PC-9 (cell line): ENCODE data around the gene ADAMTSL3. TPM values are rescaled to one million over a fixed set of nuclear protein-coding genes. Genes with fewer than 3 reads are reported as not detected.

Experiments used
- BruUV-seq: library from RNA; stranded (reverse); fragments of 400-500 nt; replicated peaks from 2 replicates; lab custom pipeline; 2021; lab: Mats Ljungman, UMichigan
- CTCF ChIA-PET: fragments of 300-600 bp; sonication (Branson Sonifier 250); formaldehyde crosslinking; loops from one replicate; lab custom pipeline; 2022; ENCODE audit warnings: antibody characterized with exemption; lab: Charles Lee
- POLR2A ChIA-PET: fragments of 300-600 bp; sonication (Branson Sonifier 250); formaldehyde crosslinking; loops from one replicate; lab custom pipeline; 2022; ENCODE audit warnings: antibody characterized with exemption; ENCODE audit not compliant: unreplicated experiment; lab: Charles Lee
- DNase-seq, 2 experiments: peaks; one replicate each; pipeline versions ENCODE4 v3.0.0 to v3.0.0-alpha.2; 2015 to 2022; ENCODE audit warnings: mixed read lengths in 1 of 2
- H2AFZ ChIP-seq: fragments of 200-600 bp; sonication (generic); 2 replicates; pipeline ENCODE4 v1.8.1; 2017; ENCODE audit warnings: antibody characterized with exemption
- H3F3A ChIP-seq: fragments of 200-600 bp; sonication (generic); 2 replicates; pipeline ENCODE4 v1.8.1; 2017; ENCODE audit warnings: antibody characterized with exemption, mild to moderate bottlenecking, low read depth; ENCODE audit not compliant: insufficient read depth
- H3K27ac ChIP-seq: fragments of 200-600 bp; sonication (generic); 2 replicates; pipeline ENCODE4 v1.6.1; 2016; ENCODE audit warnings: mixed run types
- H3K27me3 ChIP-seq: fragments of 200-600 bp; sonication (generic); 2 replicates; pipeline ENCODE4 v1.6.1; 2016; ENCODE audit warnings: low read depth, mixed run types; ENCODE audit not compliant: insufficient read depth
- H3K36me3 ChIP-seq: fragments of 200-600 bp; sonication (generic); 2 replicates; pipeline ENCODE4 v1.6.1; 2016; ENCODE audit warnings: low read depth, mixed run types
- H3K4me1 ChIP-seq: fragments of 200-600 bp; sonication (generic); replicated peaks from 2 replicates; pipeline ENCODE4 v1.6.1; 2016; ENCODE audit warnings: mixed run types; ENCODE audit not compliant: insufficient read depth
- H3K4me2 ChIP-seq: fragments of 200-600 bp; sonication (generic); 2 replicates; pipeline ENCODE4 v1.6.1; 2017; ENCODE audit warnings: mixed run types
- H3K4me3 ChIP-seq: fragments of 200-600 bp; sonication (generic); 2 replicates; pipeline ENCODE4 v1.6.1; 2016; ENCODE audit warnings: mixed run types
- H3K79me2 ChIP-seq: fragments of 200-600 bp; sonication (generic); 2 replicates; pipeline ENCODE4 v1.6.1; 2017; ENCODE audit warnings: low read depth, mixed run types
- H3K9me2 ChIP-seq: fragments of 200-600 bp; sonication (generic); 2 replicates; pipeline ENCODE4 v1.8.1; 2017; ENCODE audit warnings: mild to moderate bottlenecking; ENCODE audit not compliant: insufficient read depth
- H3K9me3 ChIP-seq: fragments of 200-600 bp; sonication (generic); 2 replicates; pipeline ENCODE4 v1.8.1; 2016; ENCODE audit warnings: low read depth; ENCODE audit not compliant: insufficient read depth
- H4K20me1 ChIP-seq: fragments of 200-600 bp; sonication (generic); 2 replicates; pipeline ENCODE4 v1.8.1; 2017; ENCODE audit not compliant: insufficient read depth
- CTCF ChIP-seq: fragments of 200-600 bp; sonication (generic); conservative IDR thresholded peaks from 2 replicates; pipeline ENCODE4 v1.6.1; 2017; ENCODE audit warnings: mixed run types, antibody characterized with exemption, mild to moderate bottlenecking, moderate library complexity
- EZH2 ChIP-seq: fragments of 200-600 bp; sonication (generic); IDR thresholded peaks from 2 replicates; pipeline ENCODE4 v1.8.0; 2017; ENCODE audit warnings: antibody characterized with exemption, low read depth
- intact Hi-C: fragments of 100-400 bp; cut with micrococcal nuclease; formaldehyde crosslinking; loops from one replicate; pipeline ENCODE4 v1.10.0; 2022; ENCODE audit not compliant: unreplicated experiment
- total RNA-seq: library from RNA; stranded (reverse); gene quantifications from 2 replicates; pipeline ENCODE4 v1.2.3, GENCODE V29; 2021

ADAMTSL3 gene
- total RNA-seq, 1 experiment from 2014 or later, result 5.0 TPM

- Histone ChIP-seq H3K4me1 (no peaks in the 10 kb centered on the region), H3F3A (no peaks in the 10 kb centered on the region), H3K27me3 (no peaks in the 10 kb centered on the region), H3K79me2 (no peaks in the 10 kb centered on the region), H4K20me1 (no peaks in the 10 kb centered on the region), H3K36me3 (no peaks in the 10 kb centered on the region), H3K4me2 (no peak overlapping the region), H3K9me3 (no peaks in the 10 kb centered on the region), H3K27ac (no peak overlapping the region), H3K9me2 (no peaks in the 10 kb centered on the region), H2AFZ (no peak overlapping the region), H3K4me3 (no peak overlapping the region)
- POLR2A ChIA-PET, result no interaction called here
- TF ChIP-seq CTCF, result no peak
- TF ChIP-seq EZH2, result no peak
- BruUV-seq, result no TSS peak
- CTCF ChIA-PET, result no interaction called here
- intact Hi-C loops, result no loop called here
- no peak for DNase-seq
These were observed 41.7 kb upstream of the ADAMTSL3 start for GRCh38 chr15:83612226-83612625.

- H3K27me3 ChIP-seq, result no peaks in the 10 kb centered on the region
- H3K79me2 ChIP-seq, result no peaks in the 10 kb centered on the region
- no TSS peak for BruUV-seq
- H3K36me3 ChIP-seq, result no peaks in the 10 kb centered on the region
- no peaks in the 10 kb centered on the region for H4K20me1 ChIP-seq
- H3K27ac ChIP-seq, result no peak overlapping the region
- no peak overlapping the region for H3K4me3 ChIP-seq
- no peaks in the 10 kb centered on the region for H3K9me2 ChIP-seq
- no peak overlapping the region for H2AFZ ChIP-seq
- no peak for TF ChIP-seq EZH2
- TF ChIP-seq CTCF, result no peak
- intact Hi-C loops, result no loop called here
- H3K4me1 ChIP-seq, result no peaks in the 10 kb centered on the region
- POLR2A ChIA-PET, result no interaction called here
- CTCF ChIA-PET, result no interaction called here
- no peaks in the 10 kb centered on the region for H3F3A ChIP-seq
- no peak overlapping the region for H3K4me2 ChIP-seq
- no peak for DNase-seq
- no peaks in the 10 kb centered on the region for H3K9me3 ChIP-seq
These were observed 40.9 kb upstream of the ADAMTSL3 start for GRCh38 chr15:83612898-83613635.

- Histone ChIP-seq H2AFZ (no peak overlapping the region), H3K4me3 (no peak overlapping the region), H3K27me3 (no peaks in the 10 kb centered on the region), H3K9me3 (no peaks in the 10 kb centered on the region), H3K79me2 (no peaks in the 10 kb centered on the region), H3F3A (no peaks in the 10 kb centered on the region), H4K20me1 (no peaks in the 10 kb centered on the region), H3K9me2 (no peaks in the 10 kb centered on the region), H3K36me3 (no peaks in the 10 kb centered on the region), H3K27ac (no peak overlapping the region), H3K4me1 (no peaks in the 10 kb centered on the region), H3K4me2 (no peak overlapping the region)
- CTCF ChIA-PET, result no interaction called here
- intact Hi-C loops, result no loop called here
- BruUV-seq, result no TSS peak
- TF ChIP-seq CTCF, result no peak
- TF ChIP-seq EZH2, result no peak
- POLR2A ChIA-PET, result no interaction called here
- no peak for DNase-seq
These were observed 40.2 kb upstream of the ADAMTSL3 start for GRCh38 chr15:83613714-83614113.
